Astrocyte (in vitro differentiated cells and primary cell): ENCODE results near the gene TMEM30A.

Experiments used
- CTCF ChIP-seq: IDR thresholded peaks from 2 replicates; pipeline ENCODE4 v1.5.1; 2011; ENCODE audit warnings: low read depth, mild to moderate bottlenecking, inconsistent platforms, low read length, moderate library complexity; ENCODE audit not compliant: insufficient read depth
- EZH2 ChIP-seq: IDR thresholded peaks from 2 replicates; pipeline ENCODE4 v1.6.1; 2012; ENCODE audit warnings: mild to moderate bottlenecking, low read length, inconsistent platforms; ENCODE audit not compliant: insufficient read depth

GRCh38 chr6:75305573-75305972 lies 21.0 kb upstream of the TMEM30A start:
- TF ChIP-seq EZH2, result no peak
- TF ChIP-seq CTCF, result no peak
